A673 (cell line): ENCODE data around the gene NUDT5. TPM values are rescaled to one million over a fixed set of nuclear protein-coding genes. Genes with fewer than 3 reads are reported as not detected.
A peak's percentile ranks its signal among the peaks of the same experiment; 100 is the strongest.

ENCODE experiments used
- BruUV-seq: library from RNA; stranded (reverse); fragments of 400-500 nt; replicated peaks from 2 replicates; lab custom pipeline; 2021; lab: Mats Ljungman, UMichigan
- CTCF ChIA-PET: fragments of 300-600 bp; sonication (Branson Sonifier 250); formaldehyde crosslinking; loops from one replicate; lab custom pipeline; 2022; ENCODE audit warnings: antibody characterized with exemption; lab: Charles Lee
- POLR2A ChIA-PET: fragments of 300-600 bp; sonication (Branson Sonifier 250); formaldehyde crosslinking; loops from one replicate; lab custom pipeline; 2022; ENCODE audit warnings: antibody characterized with exemption; ENCODE audit not compliant: low non-redundant PET; lab: Charles Lee
- DNase-seq: peaks from one replicate; pipeline ENCODE4 v3.0.0-alpha.2; 2015; ENCODE audit warnings: low spot score
- H3K27ac ChIP-seq: fragments of 200-600 bp; sonication (generic); 2 replicates; pipeline ENCODE4 v1.5.1; 2016; ENCODE audit warnings: mixed run types, low read depth, mild to moderate bottlenecking, mixed read lengths, antibody characterized with exemption, low read length; ENCODE audit not compliant: poor library complexity, severe bottlenecking
- H3K27me3 ChIP-seq: fragments of 200-600 bp; sonication (generic); replicated peaks from 2 replicates; pipeline ENCODE4 v1.6.1; 2017; ENCODE audit warnings: mixed run types, low read depth, mild to moderate bottlenecking, mixed read lengths, antibody characterized with exemption, low read length; ENCODE audit not compliant: insufficient read depth, poor library complexity
- H3K36me3 ChIP-seq: fragments of 200-600 bp; sonication (generic); 2 replicates; pipeline ENCODE4 v1.6.1; 2016; ENCODE audit warnings: mixed run types, mild to moderate bottlenecking, mixed read lengths, antibody characterized with exemption, low read length; ENCODE audit not compliant: insufficient read depth, poor library complexity, severe bottlenecking
- H3K4me1 ChIP-seq: fragments of 200-600 bp; sonication (generic); 2 replicates; pipeline ENCODE4 v1.6.1; 2017; ENCODE audit warnings: mixed run types, mild to moderate bottlenecking, mixed read lengths, antibody characterized with exemption, low read length; ENCODE audit not compliant: insufficient read depth, poor library complexity, severe bottlenecking
- H3K4me3 ChIP-seq: fragments of 200-600 bp; sonication (generic); 2 replicates; pipeline ENCODE4 v1.5.1; 2016; ENCODE audit warnings: low read depth, mixed run types, mild to moderate bottlenecking, mixed read lengths, low read length; ENCODE audit not compliant: poor library complexity, severe bottlenecking
- H3K9me3 ChIP-seq: fragments of 200-600 bp; sonication (generic); 2 replicates; pipeline ENCODE4 v1.6.1; 2016; ENCODE audit warnings: mixed run types, low read depth, mild to moderate bottlenecking, mixed read lengths, antibody characterized with exemption, low read length; ENCODE audit not compliant: poor library complexity, severe bottlenecking
- CTCF ChIP-seq: fragments of 300-800, 200-600 bp; sonication (generic); conservative IDR thresholded peaks from 2 replicates; pipeline ENCODE4 v1.5.1; 2017; ENCODE audit warnings: low read depth, mild to moderate bottlenecking, antibody characterized with exemption, low read length, moderate library complexity, mixed read lengths
- EZH2 ChIP-seq: fragments of 200-600 bp; sonication (generic); IDR thresholded peaks from 2 replicates; pipeline ENCODE4 v1.6.1; 2017; ENCODE audit warnings: borderline replicate concordance, low read depth, mild to moderate bottlenecking, mixed read lengths, antibody characterized with exemption, low read length; ENCODE audit not compliant: poor library complexity, severe bottlenecking
- intact Hi-C: fragments of 100-400 bp; cut with micrococcal nuclease; formaldehyde crosslinking; loops from one replicate; pipeline ENCODE4 v1.10.0; 2022; ENCODE audit not compliant: unreplicated experiment
- total RNA-seq: library from RNA; stranded (reverse); gene quantifications from 2 replicates; pipeline ENCODE4 v1.2.3, GENCODE V29; 2021

Gene NUDT5
- total RNA-seq, 1 experiment from 2014 or later: 137 TPM

- Histone ChIP-seq H3K9me3 (no peaks in the 10 kb centered on the region), H3K36me3 (peaks cover 17% of the 10 kb centered on the region), H3K27ac (peak overlapping the region; percentile 98), H3K27me3 (no peaks in the 10 kb centered on the region), H3K4me1 (peaks cover 23% of the 10 kb centered on the region), H3K4me3 (peak overlapping the region; percentile 93)
- TSS peak; percentile 60 for BruUV-seq
- ChIA-PET CTCF (no interaction called here), POLR2A (no interaction called here)
- TF ChIP-seq EZH2 (no peak), CTCF (no peak)
- no peak for DNase-seq
- intact Hi-C loops: no loop called here
These were observed 449 bp downstream of the NUDT5 start for GRCh38 chr10:12195281-12195602.

GRCh38 chr10:12194752-12195271 is 879 bp downstream of the NUDT5 start:
- no TSS peak for BruUV-seq
- Histone ChIP-seq H3K4me3 (peak overlapping the region; percentile 93), H3K27ac (peak overlapping the region; percentile 98), H3K4me1 (peaks cover 23% of the 10 kb centered on the region), H3K9me3 (no peaks in the 10 kb centered on the region), H3K36me3 (peaks cover 15% of the 10 kb centered on the region), H3K27me3 (no peaks in the 10 kb centered on the region)
- CTCF ChIA-PET: no interaction called here
- intact Hi-C loops: no loop called here
- POLR2A ChIA-PET: no interaction called here
- peak; percentile 45 for DNase-seq
- TF ChIP-seq EZH2 (no peak), CTCF (no peak)

- no peak for TF ChIP-seq EZH2
- CTCF ChIA-PET: no interaction called here
- Histone ChIP-seq H3K27ac (no peak overlapping the region), H3K36me3 (no peaks in the 10 kb centered on the region), H3K4me3 (no peak overlapping the region), H3K9me3 (no peaks in the 10 kb centered on the region), H3K4me1 (peaks cover 22% of the 10 kb centered on the region), H3K27me3 (no peaks in the 10 kb centered on the region)
- peak; percentile 17 for DNase-seq
- intact Hi-C loops: no loop called here
- BruUV-seq: no TSS peak
- POLR2A ChIA-PET: interaction anchor here (0.7 kb wide), 1 partner anchor 47 kb away, joined by 11 read pairs; no protein-coding TSS in a partner anchor
These were observed 2.5 kb downstream of the NUDT5 start for GRCh38 chr10:12193193-12193592.

- BruUV-seq: no TSS peak
- intact Hi-C loops: no loop called here
- no peaks in the 10 kb centered on the region for H3K36me3 ChIP-seq
- POLR2A ChIA-PET: no interaction called here
- no peak for TF ChIP-seq CTCF
- H3K27me3 ChIP-seq: no peaks in the 10 kb centered on the region
- H3K4me3 ChIP-seq: no peak overlapping the region
- CTCF ChIA-PET: no interaction called here
- H3K27ac ChIP-seq: peak overlapping the region; percentile 18
- H3K9me3 ChIP-seq: no peaks in the 10 kb centered on the region
- DNase-seq: no peak
- peaks cover 18% of the 10 kb centered on the region for H3K4me1 ChIP-seq
These were observed 4.0 kb downstream of the NUDT5 start for GRCh38 chr10:12191715-12192114.
